GM23338 (cell line): ENCODE results near the gene CLSTN1.

Experiments used
- CTCF ChIP-seq, 2 experiments: fragments of 200-600 bp in 1 of 2; sonication (generic) in 1 of 2; conservative IDR thresholded peaks; 2 replicates each; pipeline versions ENCODE4 v1.5.1 to v1.6.1; 2016 to 2017; ENCODE audit warnings: antibody characterized with exemption in 2 of 2, low read depth in 2 of 2, mild to moderate bottlenecking in 2 of 2, moderate library complexity in 1 of 2
- EZH2 ChIP-seq: fragments of 200-600 bp; sonication (generic); IDR thresholded peaks from one replicate; pipeline ENCODE4 v1.8.0; 2017; ENCODE audit warnings: antibody characterized with exemption, mild to moderate bottlenecking, low read depth; ENCODE audit not compliant: unreplicated experiment

GRCh38 chr1:9690440-9691107 lies 133.2 kb downstream of the CLSTN1 start:
- TF ChIP-seq CTCF (conservative IDR thresholded peaks at IDR 0.05; ENCODE audit: low read depth in 2 of 2) (no peak), EZH2 (no peak)
